Activated CD8-positive, alpha-beta T cell treated with anti-CD3 and anti-CD28 coated beads, Interleukin-2, amount 10 ng/mL, durations not matched to agents 7 days and 5 days (primary cell): Measurements from ENCODE around the gene MAMLD1. TPM values are rescaled to one million over a fixed set of nuclear protein-coding genes. Genes with fewer than 3 reads are reported as not detected.

Source experiments
- ATAC-seq: fragments of 150-1000 bp; cut with Tn5 transposase; one replicate; pipeline ENCODE4 v1.10.0; 2021; ENCODE audit warnings: moderate library complexity
- CTCF ChIA-PET: fragments of 350-600 bp; sonication (Branson Sonifier 250); formaldehyde crosslinking; loops from one replicate; lab custom pipeline; 2021; ENCODE audit warnings: antibody characterized with exemption; lab: Charles Lee
- POLR2A ChIA-PET: fragments of 350-600 bp; sonication (Branson Sonifier 250); formaldehyde crosslinking; loops from one replicate; lab custom pipeline; 2021; ENCODE audit warnings: antibody characterized with exemption; lab: Charles Lee
- DNase-seq: peaks from one replicate; pipeline ENCODE4 v3.0.0-alpha.2; 2020
- H3K27ac Mint-ChIP-seq: one replicate; pipeline ENCODE4 v1.8.0; 2021; ENCODE audit warnings: mild to moderate bottlenecking, mixed read lengths
- H3K27me3 Mint-ChIP-seq: one replicate; pipeline ENCODE4 v1.8.0; 2021; ENCODE audit warnings: low read depth, mixed read lengths
- H3K36me3 Mint-ChIP-seq: one replicate; pipeline ENCODE4 v1.8.0; 2021; ENCODE audit warnings: low read depth, mixed read lengths
- H3K4me1 Mint-ChIP-seq: one replicate; pipeline ENCODE4 v1.8.0; 2021; ENCODE audit warnings: low read depth, mixed read lengths
- H3K4me3 Mint-ChIP-seq: one replicate; pipeline ENCODE4 v1.8.0; 2021; ENCODE audit warnings: mild to moderate bottlenecking, mixed read lengths
- H3K9me3 Mint-ChIP-seq: one replicate; pipeline ENCODE4 v1.8.0; 2022; ENCODE audit warnings: mixed read lengths; ENCODE audit not compliant: insufficient read depth
- total RNA-seq, 2 experiments: library from RNA; stranded (reverse); gene quantifications; one replicate each; pipeline ENCODE4 v1.2.3, GENCODE V29; 2021

MAMLD1 gene
- total RNA-seq, 2 experiments from 2014 or later: 0.81 to 1.4 TPM

GRCh38 chrX:150465326-150465725 lies 102.2 kb downstream of the MAMLD1 start:
- no peaks in the 10 kb centered on the region for H3K4me1 Mint-ChIP-seq
- ATAC-seq (no peak), DNase-seq (no peak)
- H3K27me3 Mint-ChIP-seq: no peaks in the 10 kb centered on the region
- no peaks in the 10 kb centered on the region for H3K36me3 Mint-ChIP-seq
- POLR2A ChIA-PET: no interaction called here
- H3K27ac Mint-ChIP-seq: no peak overlapping the region
- no peak overlapping the region for H3K4me3 Mint-ChIP-seq
- CTCF ChIA-PET: no interaction called here
- H3K9me3 Mint-ChIP-seq: no peaks in the 10 kb centered on the region

GRCh38 chrX:150465881-150466775 lies 103.0 kb downstream of the MAMLD1 start:
- ChIA-PET POLR2A (no interaction called here), CTCF (no interaction called here)
- no peaks in the 10 kb centered on the region for H3K36me3 Mint-ChIP-seq

DNA sequence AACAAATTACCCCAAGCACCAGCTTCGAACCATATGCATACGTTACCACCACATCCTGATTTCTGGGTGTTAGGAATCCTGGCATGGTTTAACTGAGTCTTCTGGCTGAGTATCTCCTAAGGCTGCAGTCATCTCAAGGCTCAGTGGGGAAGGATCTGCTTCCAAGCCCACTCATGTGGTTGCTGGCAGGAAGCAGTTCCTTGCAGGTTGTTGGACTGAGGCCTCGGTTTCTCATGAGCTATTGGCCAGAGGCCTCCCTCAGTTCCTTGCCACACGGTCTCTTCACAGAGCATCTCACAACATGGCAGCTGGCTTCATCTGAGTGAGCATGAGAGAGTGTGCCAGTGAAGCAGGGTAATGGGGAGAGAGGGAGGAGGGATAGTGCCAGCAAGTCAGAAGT lies 109.2 kb downstream of the MAMLD1 start:
- Mint-ChIP-seq H3K27ac (no peak overlapping the region), H3K9me3 (no peaks in the 10 kb centered on the region), H3K27me3 (no peaks in the 10 kb centered on the region), H3K4me3 (no peak overlapping the region), H3K36me3 (no peaks in the 10 kb centered on the region), H3K4me1 (peaks cover 5% of the 10 kb centered on the region)
- CTCF ChIA-PET: no interaction called here
- ATAC-seq (no peak), DNase-seq (no peak)
- POLR2A ChIA-PET: no interaction called here

More at GRCh38 chrX:150465881-150466775, 103.0 kb downstream of the MAMLD1 start:
- no peak overlapping the region for H3K4me3 Mint-ChIP-seq
- H3K4me1 Mint-ChIP-seq: no peaks in the 10 kb centered on the region
- ATAC-seq (no peak), DNase-seq (no peak)
- H3K9me3 Mint-ChIP-seq: no peaks in the 10 kb centered on the region
- no peaks in the 10 kb centered on the region for H3K27me3 Mint-ChIP-seq
- H3K27ac Mint-ChIP-seq: no peak overlapping the region

DNA sequence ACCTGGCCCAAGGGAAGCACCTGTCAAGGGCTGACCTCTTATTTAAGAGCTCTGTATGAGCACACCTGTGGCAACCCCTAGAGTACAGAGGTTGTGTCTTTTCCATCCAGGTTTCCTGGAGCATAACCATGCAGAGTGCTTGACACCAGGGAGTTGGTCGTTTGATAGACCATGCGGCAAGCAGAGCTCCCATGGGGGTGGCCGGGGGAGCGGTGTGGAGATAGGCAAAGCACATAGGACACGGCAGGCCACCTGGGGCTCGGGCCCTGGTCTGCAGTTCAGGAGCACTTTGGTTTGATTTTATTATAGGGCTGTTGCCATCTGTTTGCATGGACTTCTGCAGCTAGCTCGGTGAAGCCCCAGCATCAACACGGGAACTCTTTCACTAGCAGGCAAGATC lies 110.3 kb downstream of the MAMLD1 start:
- Mint-ChIP-seq H3K27ac (no peak overlapping the region), H3K4me1 (peaks cover 15% of the 10 kb centered on the region), H3K4me3 (no peak overlapping the region), H3K27me3 (no peaks in the 10 kb centered on the region), H3K36me3 (no peaks in the 10 kb centered on the region), H3K9me3 (no peaks in the 10 kb centered on the region)
- ChIA-PET CTCF (interaction anchor here (0.8 kb wide), 1 partner anchor 10 kb away, joined by 4 read pairs; no protein-coding TSS in a partner anchor), POLR2A (no interaction called here)
- ATAC-seq (no peak), DNase-seq (no peak)

DNA sequence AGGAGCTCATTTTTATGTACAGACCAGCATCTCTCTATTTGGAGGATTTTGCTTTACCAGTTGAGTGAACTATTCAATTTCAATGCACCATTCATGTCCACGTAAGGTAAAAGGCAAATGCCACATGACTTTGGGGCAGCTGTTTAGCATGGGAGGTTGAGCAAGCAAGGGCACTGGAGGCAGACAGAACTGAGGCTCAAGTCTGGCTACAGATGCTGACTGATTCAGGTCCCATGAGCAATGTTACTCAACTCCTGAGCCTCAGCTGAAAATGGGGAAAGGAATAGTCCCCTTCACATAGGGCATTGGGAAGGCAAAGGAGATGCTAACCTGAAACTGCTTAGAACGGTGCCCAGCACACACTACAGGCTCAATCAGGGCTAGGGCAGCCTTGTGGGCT lies 112.3 kb downstream of the MAMLD1 start:
- no peak overlapping the region for H3K4me3 Mint-ChIP-seq
- H3K27me3 Mint-ChIP-seq: no peaks in the 10 kb centered on the region
- H3K36me3 Mint-ChIP-seq: no peaks in the 10 kb centered on the region
- DNase-seq: no peak
- H3K4me1 Mint-ChIP-seq: peaks cover 35% of the 10 kb centered on the region
- ATAC-seq: no peak
- POLR2A ChIA-PET: no interaction called here
- CTCF ChIA-PET: no interaction called here
- H3K9me3 Mint-ChIP-seq: no peaks in the 10 kb centered on the region
- H3K27ac Mint-ChIP-seq: no peak overlapping the region

GRCh38 chrX:150476164-150476699 lies 113.1 kb downstream of the MAMLD1 start:
- Mint-ChIP-seq H3K4me1 (peaks cover 41% of the 10 kb centered on the region), H3K36me3 (no peaks in the 10 kb centered on the region), H3K27me3 (no peaks in the 10 kb centered on the region), H3K9me3 (no peaks in the 10 kb centered on the region), H3K4me3 (no peak overlapping the region), H3K27ac (no peak overlapping the region)
- CTCF ChIA-PET: interaction anchor here (3.6 kb wide), 1 partner anchor 26 kb away, joined by 15 read pairs; no protein-coding TSS in a partner anchor
- ATAC-seq (no peak), DNase-seq (no peak)
- POLR2A ChIA-PET: no interaction called here

DNA sequence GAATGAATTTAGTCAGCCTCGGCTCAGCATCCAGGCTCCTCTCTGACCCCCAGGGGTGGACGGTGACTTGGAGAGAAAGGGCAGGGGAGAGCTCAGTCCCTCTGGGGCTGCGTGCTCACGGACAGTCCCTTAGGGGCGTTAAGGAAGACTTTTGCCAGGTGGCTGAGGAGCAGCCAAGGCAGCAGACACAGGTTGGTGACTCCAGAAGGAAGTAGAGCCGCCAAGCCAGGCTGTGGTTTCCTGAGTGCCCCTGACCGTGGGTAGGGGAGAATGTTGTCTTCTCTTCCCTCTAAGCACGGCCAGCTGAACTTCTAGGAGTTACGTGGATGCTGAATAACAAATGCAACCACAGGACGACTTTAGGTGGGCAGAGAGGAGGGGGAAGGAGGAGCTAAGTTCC lies 114.3 kb downstream of the MAMLD1 start:
- Mint-ChIP-seq H3K27ac (no peak overlapping the region), H3K4me1 (peaks cover 46% of the 10 kb centered on the region), H3K9me3 (no peaks in the 10 kb centered on the region), H3K4me3 (no peak overlapping the region), H3K36me3 (no peaks in the 10 kb centered on the region), H3K27me3 (no peaks in the 10 kb centered on the region)
- no peak for DNase-seq
- CTCF ChIA-PET: interaction anchor here (3.6 kb wide), 1 partner anchor 28 kb away, joined by 15 read pairs; no protein-coding TSS in a partner anchor
- no peak for ATAC-seq
- POLR2A ChIA-PET: no interaction called here

- peaks cover 57% of the 10 kb centered on the region for H3K4me1 Mint-ChIP-seq
- peak; percentile 77 for ATAC-seq
- POLR2A ChIA-PET: interaction anchor here (0.6 kb wide), 1 partner anchor 541 kb away, joined by 3 read pairs; the partner anchor contains the start of gene EOLA2
These were observed 115.7 kb downstream of the MAMLD1 start for GRCh38 chrX:150478496-150479492.

GRCh38 chrX:150482537-150483206 lies 119.6 kb downstream of the MAMLD1 start:
- H3K4me1 Mint-ChIP-seq: peaks cover 48% of the 10 kb centered on the region
- H3K27me3 Mint-ChIP-seq: peaks cover 2% of the 10 kb centered on the region
- H3K4me3 Mint-ChIP-seq: no peak overlapping the region
- H3K36me3 Mint-ChIP-seq: no peaks in the 10 kb centered on the region
- DNase-seq (peak; percentile 35), ATAC-seq (peak; percentile 40)
- CTCF ChIA-PET: interaction anchor here (0.8 to 2.3 kb wide), 5 partner anchors 9 to 233 kb away, joined by 3 to 14 read pairs (median 4); no protein-coding TSS in a partner anchor
- H3K9me3 Mint-ChIP-seq: no peaks in the 10 kb centered on the region
- POLR2A ChIA-PET: interaction anchor here (1.1 kb wide), 1 partner anchor 87 kb away, joined by 4 read pairs; no protein-coding TSS in a partner anchor
- peak overlapping the region; percentile 67 for H3K27ac Mint-ChIP-seq

More at GRCh38 chrX:150478496-150479492, 115.7 kb downstream of the MAMLD1 start:
- Mint-ChIP-seq H3K36me3 (no peaks in the 10 kb centered on the region), H3K4me3 (peak overlapping the region; percentile 30), H3K27me3 (no peaks in the 10 kb centered on the region), H3K9me3 (no peaks in the 10 kb centered on the region), H3K27ac (peak overlapping the region; percentile 75)
- DNase-seq: peak; percentile 31
- CTCF ChIA-PET: interaction anchor here (0.6 to 3.6 kb wide), 5 partner anchors 8 to 238 kb away, joined by 3 to 15 read pairs (median 3); no protein-coding TSS in a partner anchor

- Mint-ChIP-seq H3K27me3 (peaks cover 3% of the 10 kb centered on the region), H3K4me1 (peaks cover 40% of the 10 kb centered on the region)
- POLR2A ChIA-PET: no interaction called here
These were observed 120.4 kb downstream of the MAMLD1 start for GRCh38 chrX:150483356-150483985.

More at GRCh38 chrX:150483356-150483985, 120.4 kb downstream of the MAMLD1 start:
- no peak for ATAC-seq
- CTCF ChIA-PET: interaction anchor here (0.8 to 2.3 kb wide), 5 partner anchors 10 to 232 kb away, joined by 3 to 14 read pairs (median 4); no protein-coding TSS in a partner anchor
- Mint-ChIP-seq H3K36me3 (no peaks in the 10 kb centered on the region), H3K27ac (peak overlapping the region; percentile 23), H3K4me3 (no peak overlapping the region), H3K9me3 (no peaks in the 10 kb centered on the region)
- DNase-seq: no peak
